H1 (cell line): ENCODE data around the gene ISOC1. TPM values are rescaled to one million over a fixed set of nuclear protein-coding genes. Genes with fewer than 3 reads are reported as not detected.

Experiments used
- CTCF ChIA-PET: fragments of 300-600 bp; sonication (Branson Sonifier 250); formaldehyde crosslinking; loops from one replicate; lab custom pipeline; 2021; ENCODE audit not compliant: partially characterized antibody; lab: Charles Lee
- POLR2A ChIA-PET: fragments of 300-600 bp; sonication (Branson Sonifier 250); formaldehyde crosslinking; loops from one replicate; lab custom pipeline; 2021; ENCODE audit warnings: inconsistent platforms; ENCODE audit not compliant: partially characterized antibody; lab: Charles Lee
- DNase-seq, 2 experiments: peaks; one replicate each; pipeline versions ENCODE4 v3.0.0 to v3.0.0-alpha.2; 2010 to 2022; ENCODE audit warnings: low spot score in 2 of 2, low read depth in 1 of 2, mixed read lengths in 1 of 2
- FAIRE-seq: peaks from 2 replicates; lab custom pipeline; 2011; peaks lifted over from hg19 to GRCh38; lab: Jason Lieb, UNC
- H2AFZ ChIP-seq: 2 replicates; pipeline ENCODE4 v1.8.1; 2012; ENCODE audit warnings: low read length, inconsistent platforms
- H2AK5ac ChIP-seq: 2 replicates; pipeline ENCODE4 v1.6.1; 2013; ENCODE audit warnings: low read depth, low read length
- H2BK120ac ChIP-seq: replicated peaks from 2 replicates; pipeline ENCODE3; 2013; ENCODE audit warnings: low read depth, low read length, inconsistent platforms
- H2BK12ac ChIP-seq: 2 replicates; pipeline ENCODE4 v1.6.1; 2013; ENCODE audit warnings: low read depth, low read length
- H2BK15ac ChIP-seq: 2 replicates; pipeline ENCODE4 v1.6.1; 2013; ENCODE audit warnings: low read length
- H2BK20ac ChIP-seq: 2 replicates; pipeline ENCODE4 v1.6.1; 2013; ENCODE audit warnings: low read length
- H2BK5ac ChIP-seq: 2 replicates; pipeline ENCODE4 v1.6.1; 2013; ENCODE audit warnings: low read depth, low read length
- H3K14ac ChIP-seq: 2 replicates; pipeline ENCODE4 v1.6.1; 2013; ENCODE audit warnings: inconsistent platforms; ENCODE audit not compliant: insufficient read length
- H3K18ac ChIP-seq: 2 replicates; pipeline ENCODE4 v1.6.1; 2013; ENCODE audit warnings: low read length; ENCODE audit errors: extremely low read depth
- H3K23ac ChIP-seq: 2 replicates; pipeline ENCODE4 v1.6.1; 2013; ENCODE audit warnings: inconsistent platforms; ENCODE audit not compliant: insufficient read length
- H3K23me2 ChIP-seq: 2 replicates; pipeline ENCODE4 v1.6.1; 2013; ENCODE audit warnings: low read depth, low read length
- H3K27ac ChIP-seq: 2 replicates; pipeline ENCODE4 v1.6.1; 2011; ENCODE audit warnings: low read depth, low read length, inconsistent platforms
- H3K27me3 ChIP-seq, 4 experiments: replicated peaks in 1 of 4; 1 replicate in 1 of 4; 2 replicates in 3 of 4; pipeline versions ENCODE4 v1.6.1 to v1.8.1; 2011 to 2013; ENCODE audit warnings: low read length in 3 of 4, mild to moderate bottlenecking in 3 of 4, inconsistent platforms in 2 of 4, mixed read lengths in 2 of 4, moderate library complexity in 1 of 4; ENCODE audit not compliant: control insufficient read depth in 3 of 4, insufficient read depth in 3 of 4; ENCODE audit errors: extremely low read depth in 1 of 4
- H3K36me3 ChIP-seq, 4 experiments: 2 replicates each; pipeline versions ENCODE4 v1.6.1 to v1.8.1; 2011 to 2013; ENCODE audit warnings: mild to moderate bottlenecking in 4 of 4, low read length in 3 of 4, moderate library complexity in 2 of 4, control low read depth in 1 of 4, inconsistent platforms in 1 of 4; ENCODE audit not compliant: insufficient read depth in 4 of 4, control insufficient read depth in 2 of 4
- H3K4ac ChIP-seq: replicated peaks from 2 replicates; pipeline ENCODE3; 2013; ENCODE audit warnings: low read length, low read depth, mixed read lengths, inconsistent platforms; ENCODE audit not compliant: insufficient read length
- H3K4me1 ChIP-seq, 4 experiments: replicated peaks in 1 of 4; 1 replicate in 1 of 4; 2 replicates in 3 of 4; pipeline versions ENCODE4 v1.6.1 to v1.8.1; 2011 to 2013; ENCODE audit warnings: low read length in 3 of 4, inconsistent platforms in 2 of 4, mixed read lengths in 1 of 4; ENCODE audit not compliant: insufficient read depth in 4 of 4, control insufficient read depth in 3 of 4
- H3K4me2 ChIP-seq, 2 experiments: 2 replicates each; pipeline versions ENCODE4 v1.6.1 to v1.8.1; 2011 to 2013; ENCODE audit warnings: low read depth in 2 of 2, low read length in 2 of 2, control low read depth in 1 of 2, inconsistent platforms in 1 of 2, mild to moderate bottlenecking in 1 of 2; ENCODE audit not compliant: insufficient read depth in 1 of 2
- H3K4me3 ChIP-seq, 4 experiments: fragments of 200-600, 300-600 bp in 1 of 4; sonication (generic), shearing (Covaris generic), sonication (Bioruptor Twin) in 1 of 4; 2 replicates each; pipeline versions ENCODE4 v1.5.1 to v1.8.1; 2011 to 2016; ENCODE audit warnings: low read length in 4 of 4, low read depth in 3 of 4, control low read depth in 2 of 4, inconsistent platforms in 2 of 4, mild to moderate bottlenecking in 2 of 4, mixed read lengths in 1 of 4, moderate library complexity in 1 of 4; ENCODE audit not compliant: insufficient read depth in 2 of 4; ENCODE audit errors: extremely low read depth in 1 of 4
- H3K56ac ChIP-seq: replicated peaks from 2 replicates; pipeline ENCODE3; 2013; ENCODE audit warnings: low read depth, mild to moderate bottlenecking, mixed read lengths, low read length, inconsistent platforms; ENCODE audit not compliant: insufficient read length
- H3K79me1 ChIP-seq: 2 replicates; pipeline ENCODE4 v1.6.1; 2013; ENCODE audit warnings: low read depth, low read length, control low read depth
- H3K79me2 ChIP-seq, 2 experiments: 2 replicates each; pipeline versions ENCODE4 v1.6.1 to v1.8.1; 2012 to 2013; ENCODE audit warnings: low read length in 2 of 2, mild to moderate bottlenecking in 2 of 2, inconsistent platforms in 1 of 2; ENCODE audit not compliant: insufficient read depth in 2 of 2, control insufficient read depth in 1 of 2
- H3K9ac ChIP-seq, 4 experiments: replicated peaks in 1 of 4; 1 replicate in 1 of 4; 2 replicates in 3 of 4; pipeline versions ENCODE4 v1.6.1 to v1.8.1; 2011 to 2013; ENCODE audit warnings: low read depth in 3 of 4, low read length in 3 of 4, control low read depth in 2 of 4, mild to moderate bottlenecking in 2 of 4, moderate library complexity in 2 of 4, inconsistent platforms in 1 of 4; ENCODE audit errors: extremely low read depth in 1 of 4
- H3K9me3 ChIP-seq, 2 experiments: 2 replicates each; pipeline versions ENCODE4 v1.6.1 to v1.8.1; 2012 to 2013; ENCODE audit warnings: mild to moderate bottlenecking in 2 of 2, moderate library complexity in 2 of 2, control low read depth in 1 of 2, inconsistent platforms in 1 of 2, low read depth in 1 of 2, low read length in 1 of 2, mixed read lengths in 1 of 2; ENCODE audit not compliant: insufficient read depth in 2 of 2
- H4K20me1 ChIP-seq, 2 experiments: replicated peaks in 1 of 2; 2 replicates each; pipeline versions ENCODE3 to v1.8.1; 2011 to 2013; ENCODE audit warnings: inconsistent platforms in 2 of 2, low read length in 2 of 2, mild to moderate bottlenecking in 1 of 2; ENCODE audit not compliant: insufficient read depth in 2 of 2, control insufficient read depth in 1 of 2
- H4K5ac ChIP-seq: 2 replicates; pipeline ENCODE4 v1.6.1; 2013; ENCODE audit warnings: low read length, low read depth, mixed read lengths, inconsistent platforms; ENCODE audit not compliant: insufficient read length
- H4K8ac ChIP-seq: 2 replicates; pipeline ENCODE4 v1.8.0; 2013; ENCODE audit warnings: mild to moderate bottlenecking, moderate library complexity, low read length, inconsistent platforms; ENCODE audit not compliant: insufficient read depth; ENCODE audit errors: extremely low read depth
- H4K91ac ChIP-seq: replicated peaks from 2 replicates; pipeline ENCODE3; 2013; ENCODE audit warnings: low read length, mixed read lengths, inconsistent platforms; ENCODE audit not compliant: insufficient read length
- CBX8 ChIP-seq: fragments of 300-800, 300-1000 bp; sonication (generic); IDR thresholded peaks from 2 replicates; pipeline ENCODE4 v1.7.1; 2016; ENCODE audit warnings: low read depth, low read length, borderline replicate concordance
- TBP ChIP-seq: IDR thresholded peaks from 2 replicates; pipeline ENCODE4 v1.6.1; 2011; ENCODE audit warnings: low read depth, low read length, improper control_type of control experiment
- polyA plus RNA-seq, 7 experiments: library from polyadenylated mRNA; depleted of rRNA in 3 of 7; stranded (reverse) in 5 of 7; unstranded in 2 of 7; fragments of >200 nt in 5 of 7; fragments of 200-250 nt in 2 of 7; gene quantifications; 1 replicate in 5 of 7; 2 replicates in 1 of 7; 4 replicates in 1 of 7; pipeline versions ENCODE4 v1.2.1 to v1.2.3, GENCODE V29; 2011 to 2013; ENCODE audit warnings: missing spikeins in 2 of 7, mixed read lengths in 2 of 7
- total RNA-seq: library from RNA; stranded (reverse); fragmentation: NEBNext Ultra II Directional; extraction: Animal tissue kit (Norgen Biotek cat#: 25700); gene quantifications from 2 replicates; pipeline ENCODE4 v1.2.1, GENCODE V29; 2021
- TF ChIP-seq, protein P1 (sequence below): IDR thresholded peaks from 2 replicates; pipeline ENCODE4 v1.6.1; 2011; ENCODE audit warnings: low read length, improper control_type of control experiment

Gene ISOC1
- total and polyA plus RNA-seq, 2 of the 8 experiments (the other 6 are each of a cell fraction or from before 2014, with no cell fraction given), result 27.7 to 34.9 TPM

DNA sequence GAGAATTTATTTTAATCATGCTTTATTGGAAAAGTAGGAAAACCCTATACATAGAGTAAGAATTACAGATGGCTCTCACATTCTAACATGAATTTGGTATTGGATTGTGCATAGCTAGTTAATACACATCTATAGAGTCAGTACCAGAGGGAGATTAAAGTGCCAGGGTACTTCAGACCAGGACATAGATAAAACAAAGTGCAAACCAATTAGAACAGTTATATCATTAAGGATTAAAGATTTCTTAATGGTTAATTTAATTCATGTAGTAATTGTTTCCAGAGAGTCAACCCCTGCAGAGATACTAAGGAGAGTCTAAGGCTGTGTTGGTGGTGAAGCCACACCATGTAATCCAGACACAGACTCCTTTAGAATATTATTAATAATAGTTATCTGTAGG lies 8.8 kb downstream of the ISOC1 start:
- no peaks in the 10 kb centered on the region for H3K27me3 ChIP-seq
- CTCF ChIA-PET, result interaction anchor here (1.0 kb wide), 1 partner anchor 9 kb away, joined by 5 read pairs; no protein-coding TSS in a partner anchor
- no peak overlapping the region for H2BK120ac ChIP-seq
- no peak overlapping the region for H2AK5ac ChIP-seq
- FAIRE-seq, result no peak
- H3K56ac ChIP-seq, result no peak overlapping the region
- no peak overlapping the region for H3K18ac ChIP-seq
- no peaks in the 10 kb centered on the region for H3K79me1 ChIP-seq
- H3K36me3 ChIP-seq, result peaks cover 0 to 2% (median 0%) of the 10 kb centered on the region in 4 experiments; a peak in 1 of 8 replicates
- H3K9me3 ChIP-seq, result no peaks in the 10 kb centered on the region
- H3K79me2 ChIP-seq, result peaks cover 0 to 28% of the 10 kb centered on the region in 2 experiments; a peak in 2 of 4 replicates
- POLR2A ChIA-PET, result no interaction called here
- H3K14ac ChIP-seq, result no peak overlapping the region
- no peak overlapping the region for H2BK5ac ChIP-seq
- no peak overlapping the region for H4K5ac ChIP-seq
- no peak overlapping the region for H2BK20ac ChIP-seq
- H2AFZ ChIP-seq, result no peak overlapping the region
- H2BK12ac ChIP-seq, result no peak overlapping the region
- H4K20me1 ChIP-seq, result peaks cover 0 to 3% of the 10 kb centered on the region in 2 experiments
- H3K4me2 ChIP-seq, result no peak overlapping the region
- no peak overlapping the region for H3K4ac ChIP-seq
- no peak overlapping the region for H4K91ac ChIP-seq
- peaks cover 0 to 4% (median 0%) of the 10 kb centered on the region in 4 experiments; a peak in 2 of 7 replicates for H3K4me1 ChIP-seq
- no peak overlapping the region for H3K4me3 ChIP-seq
- H3K23ac ChIP-seq, result no peak overlapping the region
- DNase-seq, result no peak
- H4K8ac ChIP-seq, result no peak overlapping the region
- H2BK15ac ChIP-seq, result no peak overlapping the region
- H3K27ac ChIP-seq, result no peak overlapping the region
- no peak overlapping the region for H3K9ac ChIP-seq
- H3K23me2 ChIP-seq, result no peaks in the 10 kb centered on the region
- no peak for TF ChIP-seq TBP
- no peak for TF ChIP-seq CBX8
- TF ChIP-seq, protein P1, sequence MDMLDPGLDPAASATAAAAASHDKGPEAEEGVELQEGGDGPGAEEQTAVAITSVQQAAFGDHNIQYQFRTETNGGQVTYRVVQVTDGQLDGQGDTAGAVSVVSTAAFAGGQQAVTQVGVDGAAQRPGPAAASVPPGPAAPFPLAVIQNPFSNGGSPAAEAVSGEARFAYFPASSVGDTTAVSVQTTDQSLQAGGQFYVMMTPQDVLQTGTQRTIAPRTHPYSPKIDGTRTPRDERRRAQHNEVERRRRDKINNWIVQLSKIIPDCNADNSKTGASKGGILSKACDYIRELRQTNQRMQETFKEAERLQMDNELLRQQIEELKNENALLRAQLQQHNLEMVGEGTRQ, result no peak
